SK-N-SH (cell line): Measurements from ENCODE around the gene ANKRD33B. TPM values are rescaled to one million over a fixed set of nuclear protein-coding genes. Genes with fewer than 3 reads are reported as not detected.

ENCODE experiments used
- CTCF ChIA-PET: fragments of 300-600, 350-600 bp; formaldehyde crosslinking; extraction: SDS; loops from one replicate; lab custom pipeline; 2021; lab: Yijun Ruan, JAX
- POLR2A ChIA-PET: fragments of 350-600 bp; sonication (Branson Sonifier 250); formaldehyde crosslinking; extraction: SDS; loops from one replicate; lab custom pipeline; 2020; ENCODE audit warnings: antibody characterized with exemption, inconsistent platforms; lab: Yijun Ruan, JAX
- DNase-seq: peaks from one replicate; pipeline ENCODE4 v3.0.0; 2012
- H2AFZ ChIP-seq: fragments of 200-600 bp; sonication (generic); 2 replicates; pipeline ENCODE4 v1.8.1; 2016; ENCODE audit warnings: antibody characterized with exemption, mild to moderate bottlenecking, low read depth
- H3F3A ChIP-seq: fragments of 200-600 bp; sonication (generic); replicated peaks from 2 replicates; pipeline ENCODE3; 2016; ENCODE audit warnings: antibody characterized with exemption, mild to moderate bottlenecking; ENCODE audit not compliant: insufficient read depth
- H3K27ac ChIP-seq, 2 experiments: fragments of 200-500 bp in 1 of 2; fragments of 200-600 bp in 1 of 2; sonication (Bioruptor generic) in 1 of 2; sonication (generic), shearing (Covaris generic) in 1 of 2; 2 replicates each; pipeline versions ENCODE4 v1.5.1 to v1.6.1; 2014 to 2016; ENCODE audit warnings: low read depth in 2 of 2, inconsistent platforms in 1 of 2, low read length in 1 of 2, mild to moderate bottlenecking in 1 of 2, mixed read lengths in 1 of 2
- H3K27me3 ChIP-seq: fragments of 200-600 bp; sonication (generic), shearing (Covaris generic); 2 replicates; pipeline ENCODE4 v1.6.1; 2016; ENCODE audit warnings: mixed run types; ENCODE audit not compliant: insufficient read depth
- H3K36me3 ChIP-seq, 2 experiments: fragments of 200-500 bp in 1 of 2; fragments of 200-600 bp in 1 of 2; sonication (Bioruptor generic) in 1 of 2; sonication (generic) in 1 of 2; replicated peaks in 1 of 2; 2 replicates each; pipeline versions ENCODE3 to v1.5.1; 2014 to 2016; ENCODE audit warnings: low read length in 1 of 2, mild to moderate bottlenecking in 1 of 2; ENCODE audit not compliant: insufficient read depth in 2 of 2, control insufficient read depth in 1 of 2
- H3K4me1 ChIP-seq, 2 experiments: fragments of 200-500 bp in 1 of 2; fragments of 200-600 bp in 1 of 2; sonication (Bioruptor generic) in 1 of 2; sonication (generic), shearing (Covaris generic) in 1 of 2; 2 replicates each; pipeline versions ENCODE4 v1.5.1 to v1.6.1; 2014 to 2016; ENCODE audit warnings: low read depth in 1 of 2, low read length in 1 of 2, mixed run types in 1 of 2; ENCODE audit not compliant: insufficient read depth in 2 of 2, control insufficient read depth in 1 of 2
- H3K4me2 ChIP-seq: fragments of 200-600 bp; sonication (generic), shearing (Covaris generic); 2 replicates; pipeline ENCODE4 v1.6.1; 2017; ENCODE audit warnings: mixed run types
- H3K4me3 ChIP-seq, 2 experiments: fragments of 200-500 bp in 1 of 2; fragments of 200-600 bp in 1 of 2; sonication (Bioruptor generic) in 1 of 2; sonication (generic), shearing (Covaris generic) in 1 of 2; 2 replicates each; pipeline versions ENCODE4 v1.5.1 to v1.8.1; 2014 to 2016; ENCODE audit warnings: low read depth in 2 of 2, inconsistent platforms in 1 of 2, low read length in 1 of 2, mild to moderate bottlenecking in 1 of 2, mixed read lengths in 1 of 2, moderate library complexity in 1 of 2
- H3K79me2 ChIP-seq: fragments of 200-600 bp; sonication (generic); 2 replicates; pipeline ENCODE4 v1.8.1; 2017; ENCODE audit warnings: mild to moderate bottlenecking; ENCODE audit not compliant: insufficient read depth
- H3K9ac ChIP-seq: fragments of 200-600 bp; sonication (generic); 2 replicates; pipeline ENCODE4 v1.6.1; 2017; ENCODE audit warnings: mixed run types
- H3K9me2 ChIP-seq: fragments of 200-600 bp; sonication (generic); 2 replicates; pipeline ENCODE4 v1.6.1; 2017; ENCODE audit warnings: mixed run types
- H3K9me3 ChIP-seq: fragments of 200-600 bp; sonication (generic); 2 replicates; pipeline ENCODE4 v1.6.1; 2017; ENCODE audit warnings: mixed run types, mild to moderate bottlenecking, moderate library complexity
- H4K20me1 ChIP-seq: fragments of 200-600 bp; sonication (generic); 2 replicates; pipeline ENCODE4 v1.6.1; 2017; ENCODE audit warnings: mild to moderate bottlenecking, mixed run types; ENCODE audit not compliant: insufficient read depth
- CHD2 ChIP-seq: fragments of 150-350 bp; IDR thresholded peaks from 2 replicates; pipeline ENCODE4 v1.6.1; 2018; ENCODE audit warnings: low read length; ENCODE audit not compliant: partially characterized antibody
- ELF1 ChIP-seq: IDR thresholded peaks from 2 replicates; pipeline ENCODE4 v1.4.0; 2012
- EZH2phosphoT487 ChIP-seq: fragments of 200-600 bp; sonication (generic); IDR thresholded peaks from 2 replicates; pipeline ENCODE4 v1.6.1; 2017; ENCODE audit warnings: low read depth, mixed run types, mild to moderate bottlenecking, antibody characterized with exemption, moderate library complexity, borderline replicate concordance
- FOXJ3 ChIP-seq: sonication (generic); formaldehyde crosslinking; IDR thresholded peaks from 2 replicates; pipeline ENCODE4 v1.5.1; 2020; ENCODE audit warnings: mild to moderate bottlenecking, missing genetic modification reagents
- NFIC ChIP-seq: IDR thresholded peaks from 2 replicates; pipeline ENCODE4 v1.4.0; 2012; ENCODE audit warnings: borderline replicate concordance
- RCOR1 ChIP-seq: fragments of 150-350 bp; IDR thresholded peaks from 2 replicates; pipeline ENCODE4 v1.6.1; 2017; ENCODE audit warnings: antibody characterized with exemption, low read length
- REST ChIP-seq: IDR thresholded peaks from 2 replicates; pipeline ENCODE4 v1.6.1; 2012; ENCODE audit warnings: mild to moderate bottlenecking, low read depth, low read length, moderate library complexity
- RFX5 ChIP-seq: IDR thresholded peaks from 2 replicates; pipeline ENCODE4 v1.6.1; 2012; ENCODE audit warnings: mild to moderate bottlenecking, improper control_type of control experiment, low read length
- SIN3A ChIP-seq: IDR thresholded peaks from 2 replicates; pipeline ENCODE4 v1.6.1; 2012; ENCODE audit warnings: low read depth, mild to moderate bottlenecking, low read length, moderate library complexity, borderline replicate concordance
- USF2 ChIP-seq: fragments of 150-350 bp; IDR thresholded peaks from 2 replicates; pipeline ENCODE4 v1.6.1; 2017; ENCODE audit warnings: antibody characterized with exemption, low read length, low read depth, borderline replicate concordance
- YY1 ChIP-seq: IDR thresholded peaks from 2 replicates; pipeline ENCODE4 v1.4.0; 2012; ENCODE audit warnings: low read depth, mild to moderate bottlenecking
- WGBS: methylation state at CpG from one replicate; pipeline ENCODE4 v1.1.6; 2017; ENCODE audit warnings: low lambda C conversion rate; 5-methylcytosine and 5-hydroxymethylcytosine counted together
- polyA plus RNA-seq, 3 experiments: library from polyadenylated mRNA; depleted of rRNA; stranded (reverse); fragments of >200 nt; gene quantifications; 2 replicates each; pipeline ENCODE4 v1.2.3, GENCODE V29; 2012
- TF ChIP-seq, protein P1 (sequence below): fragments of 200-600 bp; sonication (generic); IDR thresholded peaks from 2 replicates; pipeline ENCODE4 v1.6.1; 2017; ENCODE audit warnings: antibody characterized with exemption, mild to moderate bottlenecking, moderate library complexity
- TF ChIP-seq, protein P2 (sequence below): IDR thresholded peaks from 2 replicates; pipeline ENCODE4 v1.4.0; 2012; ENCODE audit warnings: low read depth, borderline replicate concordance

Gene ANKRD33B
- polyA plus RNA-seq, 1 of the 3 experiments (the other 2 are of a cell fraction) = 1.8 TPM

DNA sequence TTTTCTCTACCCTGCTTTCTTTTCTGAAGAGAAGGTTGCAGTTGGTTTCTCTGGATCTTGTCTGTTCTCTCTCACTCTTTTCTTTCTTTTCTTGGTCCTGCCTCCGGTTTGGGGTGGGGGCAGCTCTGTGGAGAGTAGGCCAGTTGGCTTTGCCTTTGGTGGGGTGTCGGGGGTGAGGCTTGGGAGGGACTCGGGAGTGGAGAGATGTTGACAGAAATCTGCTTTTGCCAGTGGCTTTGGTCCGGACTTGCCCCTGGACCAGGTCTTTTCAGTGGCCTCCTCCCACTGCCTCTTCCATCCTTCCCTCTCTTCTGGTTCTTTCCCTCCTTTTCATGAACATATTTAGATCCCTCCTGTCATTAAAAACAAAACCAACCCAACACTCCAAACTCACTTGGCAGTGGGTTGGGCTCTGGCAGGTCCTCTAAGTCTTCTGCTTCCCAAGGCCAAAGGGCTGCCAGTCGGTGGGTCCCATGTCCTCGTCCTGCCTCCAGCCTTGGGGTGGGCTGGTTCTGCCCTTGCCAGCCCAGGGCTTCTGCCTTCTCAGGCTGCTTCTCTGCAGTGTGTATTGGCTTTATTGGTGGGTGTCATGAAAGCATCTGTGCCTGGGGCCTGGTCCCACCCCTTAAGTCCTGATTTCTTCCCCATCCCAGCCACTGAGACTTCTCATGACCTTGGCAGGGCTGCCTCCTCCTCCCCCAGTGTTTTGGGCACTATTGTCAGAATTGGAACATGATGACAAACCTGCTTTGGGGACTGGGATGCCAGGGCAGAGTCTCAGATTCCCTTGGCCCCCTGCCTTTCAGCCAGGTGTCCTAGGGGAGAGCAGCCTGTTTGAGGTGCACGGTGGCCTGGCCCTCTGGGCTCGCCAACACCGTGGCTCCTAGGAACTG is 16.9 kb downstream of the ANKRD33B start:
- no peaks in the 10 kb centered on the region for H3K9me2 ChIP-seq

GRCh38 chr5:10581424-10581748 is 17.5 kb downstream of the ANKRD33B start:
- Histone ChIP-seq H3K9me3 (no peaks in the 10 kb centered on the region), H3K36me3 (no peaks in the 10 kb centered on the region)

More for the DNA sequence above, 16.9 kb downstream of the ANKRD33B start:
- H4K20me1 ChIP-seq = peaks cover 18% of the 10 kb centered on the region; the same call in 1 of the 2 replicates
- no peaks in the 10 kb centered on the region for H3K36me3 ChIP-seq
- WGBS = 95% methylated on average over 8 of the region's 9 CpGs
- H3K9ac ChIP-seq = no peak overlapping the region
- no peaks in the 10 kb centered on the region for H3F3A ChIP-seq
- ChIA-PET POLR2A (no interaction called here), CTCF (no interaction called here)
- H2AFZ ChIP-seq = no peak overlapping the region
- H3K9me3 ChIP-seq = no peaks in the 10 kb centered on the region
- TF ChIP-seq, protein P1, sequence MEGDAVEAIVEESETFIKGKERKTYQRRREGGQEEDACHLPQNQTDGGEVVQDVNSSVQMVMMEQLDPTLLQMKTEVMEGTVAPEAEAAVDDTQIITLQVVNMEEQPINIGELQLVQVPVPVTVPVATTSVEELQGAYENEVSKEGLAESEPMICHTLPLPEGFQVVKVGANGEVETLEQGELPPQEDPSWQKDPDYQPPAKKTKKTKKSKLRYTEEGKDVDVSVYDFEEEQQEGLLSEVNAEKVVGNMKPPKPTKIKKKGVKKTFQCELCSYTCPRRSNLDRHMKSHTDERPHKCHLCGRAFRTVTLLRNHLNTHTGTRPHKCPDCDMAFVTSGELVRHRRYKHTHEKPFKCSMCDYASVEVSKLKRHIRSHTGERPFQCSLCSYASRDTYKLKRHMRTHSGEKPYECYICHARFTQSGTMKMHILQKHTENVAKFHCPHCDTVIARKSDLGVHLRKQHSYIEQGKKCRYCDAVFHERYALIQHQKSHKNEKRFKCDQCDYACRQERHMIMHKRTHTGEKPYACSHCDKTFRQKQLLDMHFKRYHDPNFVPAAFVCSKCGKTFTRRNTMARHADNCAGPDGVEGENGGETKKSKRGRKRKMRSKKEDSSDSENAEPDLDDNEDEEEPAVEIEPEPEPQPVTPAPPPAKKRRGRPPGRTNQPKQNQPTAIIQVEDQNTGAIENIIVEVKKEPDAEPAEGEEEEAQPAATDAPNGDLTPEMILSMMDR = no peak
- H3K79me2 ChIP-seq = peaks cover 37% of the 10 kb centered on the region
- no peak overlapping the region for H3K4me3 ChIP-seq
- no peak for DNase-seq
- peaks cover 0 to 12% of the 10 kb centered on the region in 2 experiments; a peak in 1 of 4 replicates for H3K4me1 ChIP-seq
- H3K4me2 ChIP-seq = no peak overlapping the region
- no peaks in the 10 kb centered on the region for H3K27me3 ChIP-seq
- no peak overlapping the region for H3K27ac ChIP-seq

More at GRCh38 chr5:10581424-10581748, 17.5 kb downstream of the ANKRD33B start:
- POLR2A ChIA-PET = no interaction called here
- Histone ChIP-seq H4K20me1 (peaks cover 13% of the 10 kb centered on the region; the same call in 1 of the 2 replicates), H2AFZ (no peak overlapping the region), H3K4me1 (peaks cover 0 to 12% of the 10 kb centered on the region in 2 experiments; a peak in 1 of 4 replicates), H3K4me2 (no peak overlapping the region), H3K4me3 (no peak overlapping the region), H3K9ac (no peak overlapping the region), H3K27ac (no peak overlapping the region), H3K79me2 (peaks cover 37% of the 10 kb centered on the region), H3K9me2 (no peaks in the 10 kb centered on the region), H3K27me3 (no peaks in the 10 kb centered on the region), H3F3A (no peaks in the 10 kb centered on the region)
- DNase-seq = no peak
- TF ChIP-seq RCOR1 (no peak), CHD2 (no peak), EZH2phosphoT487 (no peak), USF2 (no peak), SIN3A (no peak), REST (no peak), ELF1 (no peak), YY1 (no peak), NFIC (no peak), FOXJ3 (CRISPR knock-in tag) (no peak), RFX5 (no peak)
- TF ChIP-seq, protein P1 = no peak
- TF ChIP-seq, protein P2, sequence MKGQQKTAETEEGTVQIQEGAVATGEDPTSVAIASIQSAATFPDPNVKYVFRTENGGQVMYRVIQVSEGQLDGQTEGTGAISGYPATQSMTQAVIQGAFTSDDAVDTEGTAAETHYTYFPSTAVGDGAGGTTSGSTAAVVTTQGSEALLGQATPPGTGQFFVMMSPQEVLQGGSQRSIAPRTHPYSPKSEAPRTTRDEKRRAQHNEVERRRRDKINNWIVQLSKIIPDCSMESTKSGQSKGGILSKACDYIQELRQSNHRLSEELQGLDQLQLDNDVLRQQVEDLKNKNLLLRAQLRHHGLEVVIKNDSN = no peak
- CTCF ChIA-PET = no interaction called here
- 100% methylated on average over 2 of the region's 2 CpGs for WGBS
